22Rv1 (cell line): ENCODE results near the gene CCDC174.

ENCODE experiments used
- H3K27ac ChIP-seq: fragments of 450-650 bp; 2 replicates; pipeline ENCODE4 v1.5.1; 2017
- ZFX ChIP-seq: fragments of 450-650 bp; IDR thresholded peaks from 2 replicates; pipeline ENCODE4 v1.6.1; 2017; ENCODE audit warnings: antibody characterized with exemption, borderline replicate concordance
- TF ChIP-seq, protein P1 (sequence below): fragments of 450-650 bp; IDR thresholded peaks from 2 replicates; pipeline ENCODE4 v1.5.1; 2017; ENCODE audit warnings: mild to moderate bottlenecking

Gene CCDC174

DNA sequence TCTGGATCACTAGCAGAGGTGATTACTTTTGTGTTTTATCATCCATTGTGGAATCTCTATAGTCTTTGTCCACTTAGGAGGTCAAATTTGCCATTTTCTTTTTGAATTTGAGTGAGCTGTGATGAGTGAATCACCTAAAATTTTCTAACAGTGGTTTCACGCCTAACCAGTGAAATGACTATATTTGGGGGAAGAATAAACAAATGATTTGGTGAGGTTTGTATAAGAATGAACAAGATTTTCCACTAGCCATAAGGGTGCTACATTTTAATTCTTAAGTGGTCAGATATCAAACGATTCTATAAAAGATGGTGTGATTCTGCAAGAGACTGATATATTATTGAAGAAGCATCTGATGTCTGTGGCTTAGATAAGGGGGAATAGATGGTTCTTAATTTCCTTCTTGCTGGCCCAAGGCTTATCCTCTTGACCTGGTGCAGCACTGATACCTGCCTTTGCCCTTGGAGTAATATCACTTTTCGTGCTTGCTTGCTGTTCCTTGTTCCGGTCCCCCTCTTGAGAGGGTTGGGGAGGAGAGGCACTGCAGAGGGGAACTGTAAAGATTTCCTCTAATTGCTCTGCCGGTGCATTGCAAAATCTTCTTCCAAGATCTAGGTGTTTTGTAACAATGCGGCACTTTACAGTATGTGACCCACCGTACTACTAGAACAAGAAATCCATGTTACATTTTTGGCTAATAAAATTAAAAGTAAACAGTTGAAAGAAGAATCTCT is 37.9 kb downstream of the CCDC174 start:
- TF ChIP-seq ZFX = no peak
- TF ChIP-seq, protein P1, sequence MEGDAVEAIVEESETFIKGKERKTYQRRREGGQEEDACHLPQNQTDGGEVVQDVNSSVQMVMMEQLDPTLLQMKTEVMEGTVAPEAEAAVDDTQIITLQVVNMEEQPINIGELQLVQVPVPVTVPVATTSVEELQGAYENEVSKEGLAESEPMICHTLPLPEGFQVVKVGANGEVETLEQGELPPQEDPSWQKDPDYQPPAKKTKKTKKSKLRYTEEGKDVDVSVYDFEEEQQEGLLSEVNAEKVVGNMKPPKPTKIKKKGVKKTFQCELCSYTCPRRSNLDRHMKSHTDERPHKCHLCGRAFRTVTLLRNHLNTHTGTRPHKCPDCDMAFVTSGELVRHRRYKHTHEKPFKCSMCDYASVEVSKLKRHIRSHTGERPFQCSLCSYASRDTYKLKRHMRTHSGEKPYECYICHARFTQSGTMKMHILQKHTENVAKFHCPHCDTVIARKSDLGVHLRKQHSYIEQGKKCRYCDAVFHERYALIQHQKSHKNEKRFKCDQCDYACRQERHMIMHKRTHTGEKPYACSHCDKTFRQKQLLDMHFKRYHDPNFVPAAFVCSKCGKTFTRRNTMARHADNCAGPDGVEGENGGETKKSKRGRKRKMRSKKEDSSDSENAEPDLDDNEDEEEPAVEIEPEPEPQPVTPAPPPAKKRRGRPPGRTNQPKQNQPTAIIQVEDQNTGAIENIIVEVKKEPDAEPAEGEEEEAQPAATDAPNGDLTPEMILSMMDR = no peak
- H3K27ac ChIP-seq = no peak overlapping the region

DNA sequence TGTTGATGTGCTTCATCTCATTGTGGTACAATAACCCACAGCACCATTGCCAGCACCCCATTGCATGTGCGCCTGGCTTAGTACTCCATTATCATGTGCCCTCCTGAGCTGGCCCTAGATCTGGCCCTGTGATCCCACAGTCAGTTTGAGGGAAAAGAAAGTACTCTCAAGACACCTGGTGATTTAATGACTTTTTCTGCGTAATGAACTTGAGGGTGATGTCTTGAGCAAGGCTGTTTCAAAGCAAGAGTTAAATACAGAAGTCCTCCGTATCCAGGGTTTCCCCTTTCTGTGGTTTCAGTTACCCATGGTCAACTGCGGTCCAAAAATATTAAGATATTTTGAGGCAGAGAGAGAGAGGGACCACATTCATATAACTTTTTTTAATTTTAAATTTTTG is 39.7 kb downstream of the CCDC174 start:
- no peak for TF ChIP-seq ZFX
- TF ChIP-seq, protein P1 = no peak
- H3K27ac ChIP-seq = no peak overlapping the region

DNA sequence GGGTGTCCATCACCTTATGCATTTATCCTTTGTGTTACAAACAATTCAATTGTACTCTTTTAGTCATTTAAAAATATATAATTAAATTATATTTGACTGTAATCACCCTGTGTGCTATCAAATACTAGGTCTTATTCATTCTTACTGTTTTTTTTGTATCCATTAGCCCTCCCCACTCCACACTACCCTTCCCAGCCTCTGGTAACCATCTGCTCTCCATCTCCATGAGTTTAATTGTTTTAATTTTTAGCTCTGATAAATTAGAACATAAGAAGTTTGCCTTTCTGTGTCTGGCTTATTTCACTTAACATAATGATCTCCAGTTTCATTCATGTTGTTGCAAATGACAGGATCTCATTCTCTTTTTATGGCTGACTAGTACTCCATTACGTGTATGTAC is 40.2 kb downstream of the CCDC174 start:
- no peak for TF ChIP-seq ZFX
- TF ChIP-seq, protein P1 = no peak
- no peak overlapping the region for H3K27ac ChIP-seq

DNA sequence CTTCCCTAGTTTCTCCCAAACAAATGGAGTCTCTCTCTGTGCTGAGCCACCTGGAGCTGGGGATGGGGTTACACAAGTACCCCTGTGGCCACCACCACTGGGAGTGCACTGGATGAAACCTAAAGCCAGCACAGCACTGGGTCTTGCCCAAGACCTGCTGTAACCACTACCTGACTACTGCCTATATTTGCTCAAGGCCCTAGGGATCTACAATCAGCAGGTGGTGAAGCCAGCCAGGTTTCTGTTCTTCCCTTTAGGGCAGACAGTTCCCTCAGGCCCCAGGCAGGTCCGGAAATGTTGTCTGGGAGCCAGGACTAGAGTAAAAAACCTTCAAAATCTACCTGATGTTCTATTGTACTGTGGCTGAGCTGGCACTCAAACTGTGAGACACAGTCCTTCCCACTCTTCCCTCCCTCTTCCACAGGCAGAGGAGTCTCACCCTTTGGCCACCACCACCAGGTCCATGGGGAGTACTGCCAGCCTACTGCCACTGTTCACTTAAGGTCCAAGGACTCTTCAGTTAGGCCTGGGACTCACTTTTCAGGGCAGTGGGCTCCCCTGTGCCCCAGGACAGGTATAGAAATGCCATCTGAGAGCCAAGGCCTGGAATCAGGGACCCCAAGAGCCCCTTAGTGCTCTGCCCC is 47.2 kb downstream of the CCDC174 start:
- TF ChIP-seq, protein P1 = no peak
- no peak for TF ChIP-seq ZFX
- H3K27ac ChIP-seq = no peak overlapping the region

DNA sequence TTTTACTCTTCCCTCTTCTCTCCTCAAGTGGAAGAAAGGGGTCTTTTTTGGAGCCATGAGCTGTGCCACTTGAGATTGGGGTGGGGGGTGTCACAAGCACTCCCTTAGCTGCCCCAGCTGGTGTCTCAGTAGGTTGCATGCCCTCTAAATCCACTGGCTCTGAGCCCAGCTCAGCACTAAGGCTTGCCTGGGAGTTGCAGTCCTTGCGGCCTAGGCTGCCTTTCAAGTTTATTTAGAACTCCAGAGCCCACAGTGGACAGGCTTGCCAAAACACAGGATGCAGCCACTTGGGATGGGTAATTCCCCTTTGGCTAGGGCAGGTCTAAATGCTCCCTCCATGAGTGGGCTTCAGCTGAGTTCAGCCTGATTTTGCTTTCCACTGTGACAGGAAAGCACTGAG is 48.1 kb downstream of the CCDC174 start:
- no peak overlapping the region for H3K27ac ChIP-seq
- no peak for TF ChIP-seq ZFX
- TF ChIP-seq, protein P1 = no peak

DNA sequence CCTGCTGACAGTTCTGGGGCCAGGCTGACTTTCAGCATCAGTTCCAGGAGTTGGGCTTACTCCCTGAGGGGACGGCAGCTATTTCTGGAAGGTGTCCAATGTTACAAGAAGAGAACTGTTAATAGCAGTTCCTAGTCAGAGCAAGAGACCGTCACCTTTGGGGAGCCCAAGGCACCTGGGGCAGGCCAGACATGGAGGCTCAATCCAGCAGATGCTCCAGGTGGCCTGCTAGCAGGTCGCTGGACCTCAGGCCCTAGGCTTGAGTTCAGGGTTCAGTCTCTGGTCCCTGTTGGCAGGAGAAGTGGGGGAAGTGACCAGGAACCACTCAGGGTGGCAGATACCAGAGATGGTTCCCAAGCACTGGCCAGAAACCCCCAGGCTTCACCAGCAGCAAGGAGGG is 49.3 kb downstream of the CCDC174 start:
- H3K27ac ChIP-seq = no peak overlapping the region
- TF ChIP-seq, protein P1 = no peak
- no peak for TF ChIP-seq ZFX

DNA sequence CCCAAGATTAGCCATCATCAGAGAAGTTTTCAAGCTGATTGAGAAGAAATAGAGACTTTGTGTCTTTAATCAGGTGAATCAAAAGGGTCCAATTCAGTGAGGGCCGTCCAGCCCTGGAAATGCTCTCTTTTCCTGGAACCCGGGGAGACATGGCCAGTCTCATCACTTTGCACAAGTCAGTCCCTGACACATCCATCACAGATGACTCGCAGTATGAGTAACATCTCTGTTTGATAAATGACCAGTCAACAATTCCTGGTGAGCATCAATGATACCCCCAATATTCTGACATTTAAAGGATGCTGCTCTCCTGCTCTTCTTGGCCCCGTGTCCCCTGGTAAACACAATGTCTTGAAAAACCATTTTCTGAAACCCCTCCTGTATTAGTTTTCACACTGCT is 50.1 kb downstream of the CCDC174 start:
- TF ChIP-seq, protein P1 = no peak
- TF ChIP-seq ZFX = no peak
- no peak overlapping the region for H3K27ac ChIP-seq
